Measurements from ENCODE around the gene CCR7. TPM values are rescaled to one million over a fixed set of nuclear protein-coding genes. Genes with fewer than 3 reads are reported as not detected.

Gene CCR7
- total and polyA plus RNA-seq, 7 experiments from 2014 or later = 153 to 2,301 (median 633) TPM

DNA sequence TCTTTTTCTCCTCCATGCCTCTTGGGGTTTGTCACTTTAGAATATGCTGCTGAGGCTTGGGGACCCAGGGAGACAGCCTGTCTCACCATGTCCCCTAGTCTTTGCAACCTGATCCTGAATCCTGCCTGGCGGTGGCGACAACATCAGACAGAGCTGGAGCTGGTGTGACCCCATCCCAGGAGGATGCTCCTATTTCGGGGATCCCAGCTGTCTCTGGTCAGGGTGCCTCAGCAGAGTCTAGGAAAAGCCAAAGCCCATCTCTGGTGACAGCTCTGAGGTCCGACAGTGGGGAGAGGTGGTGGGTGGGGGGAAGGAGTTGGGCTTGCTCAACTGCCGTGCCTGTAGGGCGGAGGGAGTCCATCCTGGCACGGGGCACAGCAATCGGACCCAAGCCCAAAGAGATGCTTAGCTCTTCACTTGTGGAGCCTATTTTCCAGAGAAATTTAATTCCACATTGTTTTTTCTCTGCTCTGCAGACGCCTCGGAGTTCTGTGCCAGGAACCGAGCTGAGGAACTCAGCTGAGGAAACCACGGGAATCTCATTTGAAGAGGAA is 53.5 kb downstream of the CCR7 start:
- ChIA-PET POLR2A (interaction anchor here (1.2 to 1.6 kb wide), 3 partner anchors 17 to 36 kb away, joined by 4 to 6 read pairs (median 5); no protein-coding TSS in a partner anchor), CTCF (interaction anchor here (0.8 to 0.9 kb wide), 2 partner anchors 16 to 39 kb away, joined by 3 read pairs; no protein-coding TSS in a partner anchor)
- Histone ChIP-seq H3K27me3 (ENCODE audit: control insufficient read depth in 2 of 2, insufficient read depth in 2 of 2, low read length in 2 of 2) (no peaks in the 10 kb centered on the region), H3K9me3 (ENCODE audit: control insufficient read depth in 2 of 3, low read length in 3 of 3) (no peaks in the 10 kb centered on the region), H3K4me3 (ENCODE audit: low read length) (no peak overlapping the region), H3K27ac (ENCODE audit: low read depth, low read length) (no peak overlapping the region), H3K4me1 (ENCODE audit: control insufficient read depth in 2 of 2, insufficient read depth in 2 of 2, low read length in 2 of 2) (peaks cover 23 to 24% of the 10 kb centered on the region in 2 donors), H3K36me3 (ENCODE audit: control insufficient read depth in 2 of 3, insufficient read depth in 3 of 3, low read length in 3 of 3) (no peaks in the 10 kb centered on the region)
- intact Hi-C loops (cut with micrococcal nuclease) = no loop called here
- Mint-ChIP-seq H3K27ac (no peak overlapping the region), H3K4me1 (peaks cover 21 to 37% (median 33%) of the 10 kb centered on the region in 7 donors), H3K4me3 (no peak overlapping the region), H3K27me3 (peaks cover 0 to 12% (median 0%) of the 10 kb centered on the region in 5 donors), H3K36me3 (peaks cover 0 to 14% (median 0%) of the 10 kb centered on the region in 5 donors), H3K9me3 (peaks cover 0 to 3% (median 0%) of the 10 kb centered on the region in 11 donors)
- no peak for ATAC-seq
- DNase-seq = no peak

DNA sequence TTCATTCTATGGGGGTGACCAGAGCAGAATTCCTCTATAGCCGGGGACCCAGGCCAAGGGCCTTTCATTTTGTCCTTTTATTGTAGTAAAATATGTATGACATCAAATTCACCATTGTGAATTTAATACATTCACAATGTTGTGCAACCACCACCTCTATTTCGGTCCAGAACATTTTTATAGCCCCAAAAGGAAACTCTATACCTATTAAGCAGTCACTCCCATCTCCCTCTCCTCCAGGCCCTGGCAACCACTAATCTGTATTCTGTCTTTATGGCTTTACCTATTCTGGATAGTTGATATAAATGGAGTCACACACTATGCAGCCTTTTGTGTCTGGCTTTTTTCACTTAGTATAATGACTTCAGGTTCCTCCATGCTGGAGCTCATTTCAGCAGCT is 54.1 kb downstream of the CCR7 start:
- peaks cover 0 to 3% (median 0%) of the 10 kb centered on the region in 11 donors for H3K9me3 Mint-ChIP-seq
- H3K4me1 ChIP-seq (ENCODE audit: control insufficient read depth in 2 of 2, insufficient read depth in 2 of 2, low read length in 2 of 2) = peaks cover 18% of the 10 kb centered on the region in 2 donors
- H3K36me3 ChIP-seq (ENCODE audit: control insufficient read depth in 2 of 3, insufficient read depth in 3 of 3, low read length in 3 of 3) = no peaks in the 10 kb centered on the region
- intact Hi-C loops (cut with micrococcal nuclease) = no loop called here
- peaks cover 0 to 12% (median 0%) of the 10 kb centered on the region in 5 donors for H3K27me3 Mint-ChIP-seq
- no peaks in the 10 kb centered on the region for H3K27me3 ChIP-seq (ENCODE audit: control insufficient read depth in 2 of 2, insufficient read depth in 2 of 2, low read length in 2 of 2)
- H3K4me1 Mint-ChIP-seq = peaks cover 19 to 32% (median 30%) of the 10 kb centered on the region in 7 donors
- H3K36me3 Mint-ChIP-seq = peaks cover 0 to 14% (median 0%) of the 10 kb centered on the region in 5 donors
- POLR2A ChIA-PET = interaction anchor here (0.6 to 1.6 kb wide), 4 partner anchors 16 to 326 kb away, joined by 4 to 6 read pairs (median 4); no protein-coding TSS in a partner anchor
- H3K4me3 Mint-ChIP-seq = no peak overlapping the region
- H3K4me3 ChIP-seq (ENCODE audit: low read length) = no peak overlapping the region
- ATAC-seq (no peak), DNase-seq (no peak)
- peak overlapping the region in 1 of 9 donors; percentile 8 for H3K27ac Mint-ChIP-seq
- no peak overlapping the region for H3K27ac ChIP-seq (ENCODE audit: low read depth, low read length)
- CTCF ChIA-PET = interaction anchor here (0.8 kb wide), 1 partner anchor 40 kb away, joined by 3 read pairs; no protein-coding TSS in a partner anchor
- H3K9me3 ChIP-seq (ENCODE audit: control insufficient read depth in 2 of 3, low read length in 3 of 3) = no peaks in the 10 kb centered on the region

DNA sequence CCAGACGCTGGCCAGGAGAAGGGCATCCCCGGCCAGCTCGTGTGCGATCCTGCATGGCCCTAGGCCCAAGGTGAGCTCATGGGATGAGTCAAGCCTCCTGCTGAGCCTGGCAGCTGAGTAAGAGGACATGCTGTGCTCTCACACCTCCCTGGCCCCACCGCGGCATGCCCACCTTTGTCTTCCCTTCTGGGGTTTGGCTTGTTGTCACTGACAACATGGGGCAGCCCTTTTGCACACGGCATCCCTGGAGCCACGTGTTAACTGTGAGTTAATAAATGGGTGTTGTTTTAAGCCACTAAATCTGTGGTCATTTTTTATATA is 55.0 kb downstream of the CCR7 start:
- ChIA-PET POLR2A (interaction anchor here (1.5 to 1.6 kb wide), 2 partner anchors 15 to 20 kb away, joined by 4 to 6 read pairs; no protein-coding TSS in a partner anchor), CTCF (no interaction called here)
- Mint-ChIP-seq H3K36me3 (peaks cover 0 to 12% (median 0%) of the 10 kb centered on the region in 5 donors), H3K27me3 (peaks cover 0 to 10% (median 0%) of the 10 kb centered on the region in 5 donors), H3K9me3 (peaks cover 0 to 3% (median 0%) of the 10 kb centered on the region in 11 donors), H3K4me1 (peaks cover 15 to 29% (median 23%) of the 10 kb centered on the region in 7 donors), H3K4me3 (no peak overlapping the region), H3K27ac (no peak overlapping the region)
- Histone ChIP-seq H3K36me3 (ENCODE audit: control insufficient read depth in 2 of 3, insufficient read depth in 3 of 3, low read length in 3 of 3) (no peaks in the 10 kb centered on the region), H3K4me1 (ENCODE audit: control insufficient read depth in 2 of 2, insufficient read depth in 2 of 2, low read length in 2 of 2) (peaks cover 9 to 10% of the 10 kb centered on the region in 2 donors), H3K27ac (ENCODE audit: low read depth, low read length) (no peak overlapping the region), H3K27me3 (ENCODE audit: control insufficient read depth in 2 of 2, insufficient read depth in 2 of 2, low read length in 2 of 2) (no peaks in the 10 kb centered on the region), H3K9me3 (ENCODE audit: control insufficient read depth in 2 of 3, low read length in 3 of 3) (no peaks in the 10 kb centered on the region), H3K4me3 (ENCODE audit: low read length) (no peak overlapping the region)
- ATAC-seq (no peak), DNase-seq (no peak)
- intact Hi-C loops (cut with micrococcal nuclease) = no loop called here

DNA sequence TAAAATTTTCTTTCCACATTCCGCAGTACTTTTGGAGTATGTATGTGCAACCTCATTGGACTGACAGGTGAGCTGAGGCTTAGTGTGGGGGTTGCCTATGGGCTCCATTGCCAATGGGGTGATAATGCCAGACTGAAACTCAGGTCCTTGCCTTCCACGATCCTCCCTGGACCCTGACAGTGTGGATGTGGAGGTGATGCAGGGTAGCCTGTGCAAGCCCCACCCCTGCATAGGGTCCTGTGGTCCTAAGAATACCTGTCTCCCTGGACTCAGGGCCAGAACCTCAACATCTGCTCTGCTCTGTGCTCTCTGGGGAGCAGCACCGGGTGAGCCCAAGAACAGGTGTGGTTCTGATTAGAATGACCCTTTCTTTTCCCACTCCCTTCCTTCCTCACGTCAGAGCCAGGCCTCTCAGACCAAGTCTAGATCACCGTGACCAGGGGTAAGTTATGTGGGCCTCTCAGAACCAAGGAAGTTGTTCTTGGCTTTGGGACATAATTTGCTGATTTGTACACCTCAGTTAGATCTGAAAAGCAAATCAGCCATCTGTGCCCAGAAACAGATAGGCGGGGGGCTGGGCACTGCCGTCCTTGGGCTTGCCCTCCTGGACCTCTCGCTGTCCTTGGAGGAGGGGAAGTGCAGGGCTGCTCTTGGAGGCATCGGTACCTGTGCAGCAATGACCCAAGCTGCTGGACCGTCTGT is 55.5 kb downstream of the CCR7 start:
- H3K27ac Mint-ChIP-seq = no peak overlapping the region
- DNase-seq = no peak
- no peaks in the 10 kb centered on the region for H3K27me3 ChIP-seq (ENCODE audit: control insufficient read depth in 2 of 2, insufficient read depth in 2 of 2, low read length in 2 of 2)
- H3K36me3 Mint-ChIP-seq = peaks cover 0 to 14% (median 0%) of the 10 kb centered on the region in 5 donors
- H3K27me3 Mint-ChIP-seq = peaks cover 0 to 8% (median 0%) of the 10 kb centered on the region in 5 donors
- no peaks in the 10 kb centered on the region for H3K9me3 ChIP-seq (ENCODE audit: control insufficient read depth in 2 of 3, low read length in 3 of 3)
- no peak overlapping the region for H3K4me3 ChIP-seq (ENCODE audit: low read length)
- CTCF ChIA-PET = no interaction called here
- no peak overlapping the region for H3K4me3 Mint-ChIP-seq
- no peak for ATAC-seq
- intact Hi-C loops (cut with micrococcal nuclease) = no loop called here
- H3K36me3 ChIP-seq (ENCODE audit: control insufficient read depth in 2 of 3, insufficient read depth in 3 of 3, low read length in 3 of 3) = no peaks in the 10 kb centered on the region
- H3K9me3 Mint-ChIP-seq = peaks cover 0 to 2% (median 0%) of the 10 kb centered on the region in 11 donors
- H3K27ac ChIP-seq (ENCODE audit: low read depth, low read length) = no peak overlapping the region
- peaks cover 4% of the 10 kb centered on the region in 2 donors for H3K4me1 ChIP-seq (ENCODE audit: control insufficient read depth in 2 of 2, insufficient read depth in 2 of 2, low read length in 2 of 2)
- peaks cover 12 to 28% (median 20%) of the 10 kb centered on the region in 7 donors for H3K4me1 Mint-ChIP-seq
- POLR2A ChIA-PET = no interaction called here

DNA sequence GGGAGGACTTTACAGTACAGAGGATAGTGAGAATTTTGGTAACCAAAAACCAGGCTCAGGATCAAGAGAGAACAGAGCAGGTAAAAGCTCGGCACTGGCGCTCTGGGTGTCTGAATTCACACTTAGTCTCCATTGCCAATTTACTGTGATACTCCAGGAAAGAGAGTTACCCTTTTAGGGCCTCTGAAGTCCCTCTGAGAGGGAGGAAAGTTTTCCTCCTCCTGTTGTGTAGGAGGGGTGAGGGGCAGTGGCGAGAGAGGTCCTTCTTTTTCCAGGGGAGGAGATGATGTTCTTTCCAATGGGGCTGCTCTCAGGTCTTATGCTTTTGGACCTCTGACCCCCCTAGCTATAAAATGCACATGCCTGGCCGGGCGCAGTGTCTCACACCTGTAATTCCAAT is 58.5 kb downstream of the CCR7 start:
- peaks cover 0 to 4% (median 0%) of the 10 kb centered on the region in 5 donors for H3K36me3 Mint-ChIP-seq
- intact Hi-C loops (cut with micrococcal nuclease) = no loop called here
- CTCF ChIA-PET = no interaction called here

More for the DNA sequence above, 58.5 kb downstream of the CCR7 start:
- POLR2A ChIA-PET = interaction anchor here (0.9 kb wide), 1 partner anchor 17 kb away, joined by 3 read pairs; no protein-coding TSS in a partner anchor
- H3K4me1 ChIP-seq (ENCODE audit: control insufficient read depth in 2 of 2, insufficient read depth in 2 of 2, low read length in 2 of 2) = no peaks in the 10 kb centered on the region
- H3K27me3 Mint-ChIP-seq = no peaks in the 10 kb centered on the region
- H3K4me1 Mint-ChIP-seq = peaks cover 0 to 15% (median 6%) of the 10 kb centered on the region in 7 donors
- no peaks in the 10 kb centered on the region for H3K9me3 ChIP-seq (ENCODE audit: control insufficient read depth in 2 of 3, low read length in 3 of 3)
- no peak overlapping the region for H3K27ac ChIP-seq (ENCODE audit: low read depth, low read length)
- no peak overlapping the region for H3K4me3 ChIP-seq (ENCODE audit: low read length)
- H3K36me3 ChIP-seq (ENCODE audit: control insufficient read depth in 2 of 3, insufficient read depth in 3 of 3, low read length in 3 of 3) = no peaks in the 10 kb centered on the region
- no peaks in the 10 kb centered on the region for H3K27me3 ChIP-seq (ENCODE audit: control insufficient read depth in 2 of 2, insufficient read depth in 2 of 2, low read length in 2 of 2)
- H3K9me3 Mint-ChIP-seq = no peaks in the 10 kb centered on the region
- peak overlapping the region in 1 of 9 donors; percentile 36 for H3K27ac Mint-ChIP-seq
- ATAC-seq = no peak
- H3K4me3 Mint-ChIP-seq = no peak overlapping the region
- DNase-seq = no peak
